WTC11 (cell line): ENCODE results near the gene RNASE7. TPM values are rescaled to one million over a fixed set of nuclear protein-coding genes. Genes with fewer than 3 reads are reported as not detected.

ENCODE experiments used
- ATAC-seq: fragments of 200-7000 bp; cut with Tn5 transposase; 2 replicates; pipeline ENCODE4 v1.10.0; 2021; ENCODE audit warnings: mild to moderate bottlenecking, moderate library complexity
- CTCF ChIA-PET: fragments of 300-600 bp; sonication (Branson Sonifier 250); formaldehyde crosslinking; loops from one replicate; lab custom pipeline; 2021; ENCODE audit warnings: antibody characterized with exemption; lab: Charles Lee
- POLR2A ChIA-PET: fragments of 350-600 bp; sonication (Branson Sonifier 250); formaldehyde crosslinking; loops from one replicate; lab custom pipeline; 2021; ENCODE audit warnings: antibody characterized with exemption; lab: Charles Lee
- DNase-seq: peaks from one replicate; pipeline ENCODE4 v3.0.0; 2021; ENCODE audit warnings: low spot score
- H3K27ac Mint-ChIP-seq: 2 replicates; pipeline ENCODE4 v1.8.0; 2021; ENCODE audit warnings: mixed read lengths
- H3K27me3 Mint-ChIP-seq: 2 replicates; pipeline ENCODE4 v1.8.0; 2021; ENCODE audit warnings: low read depth, mild to moderate bottlenecking, moderate library complexity, mixed read lengths
- H3K36me3 Mint-ChIP-seq: 2 replicates; pipeline ENCODE4 v1.8.0; 2021; ENCODE audit warnings: mixed read lengths
- H3K4me1 Mint-ChIP-seq: 2 replicates; pipeline ENCODE4 v1.8.0; 2022; ENCODE audit warnings: mixed read lengths
- H3K4me3 Mint-ChIP-seq: 2 replicates; pipeline ENCODE4 v1.8.0; 2021; ENCODE audit warnings: mild to moderate bottlenecking, moderate library complexity, mixed read lengths
- H3K9me3 Mint-ChIP-seq: 2 replicates; pipeline ENCODE4 v1.8.0; 2021; ENCODE audit warnings: mixed read lengths
- CREM ChIP-seq: sonication (generic); formaldehyde crosslinking; IDR thresholded peaks from 2 replicates; pipeline ENCODE4 v1.8.1; 2022; ENCODE audit warnings: mild to moderate bottlenecking, missing genetic modification reagents, moderate library complexity
- EMX1 ChIP-seq: fragments of 250-450 bp; sonication (Bioruptor Pico); IDR thresholded peaks from 2 replicates; pipeline ENCODE4 v1.8.0; 2021; ENCODE audit warnings: mild to moderate bottlenecking
- ESRRA ChIP-seq: sonication (generic); formaldehyde crosslinking; IDR thresholded peaks from 2 replicates; pipeline ENCODE4 v1.8.1; 2022; ENCODE audit warnings: mild to moderate bottlenecking, missing genetic modification reagents, borderline replicate concordance
- JUN ChIP-seq: sonication (generic); formaldehyde crosslinking; IDR thresholded peaks from 2 replicates; pipeline ENCODE4 v1.8.0; 2023; ENCODE audit warnings: mild to moderate bottlenecking, missing genetic modification reagents
- SMAD3 ChIP-seq: sonication (generic); formaldehyde crosslinking; IDR thresholded peaks from 2 replicates; pipeline ENCODE4 v1.8.0; 2022; ENCODE audit warnings: missing genetic modification reagents, mild to moderate bottlenecking, borderline replicate concordance
- SP1 ChIP-seq: sonication (generic); formaldehyde crosslinking; conservative IDR thresholded peaks from 2 replicates; pipeline ENCODE4 v1.8.1; 2022; ENCODE audit warnings: missing genetic modification reagents
- ZNF232 ChIP-seq: sonication (generic); formaldehyde crosslinking; IDR thresholded peaks from 2 replicates; pipeline ENCODE4 v1.8.0; 2022; ENCODE audit warnings: mild to moderate bottlenecking, missing genetic modification reagents
- ZNF263 ChIP-seq: sonication (generic); formaldehyde crosslinking; IDR thresholded peaks from 2 replicates; pipeline ENCODE4 v1.8.1; 2022; ENCODE audit warnings: low read depth, mild to moderate bottlenecking, moderate library complexity, missing genetic modification reagents
- ZNF671 ChIP-seq: fragments of 250-450 bp; sonication (Bioruptor Pico); IDR thresholded peaks from 2 replicates; pipeline ENCODE4 v1.8.0; 2021; ENCODE audit warnings: mild to moderate bottlenecking
- total RNA-seq: library from RNA; stranded (reverse); gene quantifications from 3 replicates; pipeline ENCODE4 v1.2.3, GENCODE V29; 2021
- TF ChIP-seq, protein P1 (sequence below): sonication (generic); formaldehyde crosslinking; IDR thresholded peaks from 2 replicates; pipeline ENCODE4 v1.8.0; 2022; ENCODE audit warnings: mild to moderate bottlenecking, missing genetic modification reagents
- TF ChIP-seq, protein P2 (sequence below): fragments of 250-450 bp; sonication (Bioruptor Pico); conservative IDR thresholded peaks from 2 replicates; pipeline ENCODE4 v1.9.0; 2021; ENCODE audit warnings: mild to moderate bottlenecking
- TF ChIP-seq, protein P3 (sequence below): sonication (generic); formaldehyde crosslinking; IDR thresholded peaks from 2 replicates; pipeline ENCODE4 v1.8.0; 2022; ENCODE audit warnings: mild to moderate bottlenecking, missing genetic modification reagents
- TF ChIP-seq, protein P4 (sequence below): fragments of 250-450 bp; sonication (Bioruptor Pico); IDR thresholded peaks from 2 replicates; pipeline ENCODE4 v1.8.0; 2021; ENCODE audit warnings: mild to moderate bottlenecking
- TF ChIP-seq, protein P5 (sequence below): sonication (generic); formaldehyde crosslinking; conservative IDR thresholded peaks from 2 replicates; pipeline ENCODE4 v1.8.1; 2023; ENCODE audit warnings: mild to moderate bottlenecking, low read depth, missing genetic modification reagents, moderate library complexity
- TF ChIP-seq, protein P6 (sequence below): sonication (generic); formaldehyde crosslinking; IDR thresholded peaks from 2 replicates; pipeline ENCODE4 v1.8.1; 2023; ENCODE audit warnings: mild to moderate bottlenecking, missing genetic modification reagents
- TF ChIP-seq, protein P7 (sequence below): sonication (generic); formaldehyde crosslinking; IDR thresholded peaks from 2 replicates; pipeline ENCODE4 v1.8.0; 2022; ENCODE audit warnings: mild to moderate bottlenecking, missing genetic modification reagents
- TF ChIP-seq, protein P8 (sequence below): sonication (generic); formaldehyde crosslinking; IDR thresholded peaks from 2 replicates; pipeline ENCODE4 v1.8.1; 2022; ENCODE audit warnings: mild to moderate bottlenecking, moderate library complexity, missing genetic modification reagents

Gene RNASE7
- total RNA-seq, 1 experiment from 2014 or later: not detected

DNA sequence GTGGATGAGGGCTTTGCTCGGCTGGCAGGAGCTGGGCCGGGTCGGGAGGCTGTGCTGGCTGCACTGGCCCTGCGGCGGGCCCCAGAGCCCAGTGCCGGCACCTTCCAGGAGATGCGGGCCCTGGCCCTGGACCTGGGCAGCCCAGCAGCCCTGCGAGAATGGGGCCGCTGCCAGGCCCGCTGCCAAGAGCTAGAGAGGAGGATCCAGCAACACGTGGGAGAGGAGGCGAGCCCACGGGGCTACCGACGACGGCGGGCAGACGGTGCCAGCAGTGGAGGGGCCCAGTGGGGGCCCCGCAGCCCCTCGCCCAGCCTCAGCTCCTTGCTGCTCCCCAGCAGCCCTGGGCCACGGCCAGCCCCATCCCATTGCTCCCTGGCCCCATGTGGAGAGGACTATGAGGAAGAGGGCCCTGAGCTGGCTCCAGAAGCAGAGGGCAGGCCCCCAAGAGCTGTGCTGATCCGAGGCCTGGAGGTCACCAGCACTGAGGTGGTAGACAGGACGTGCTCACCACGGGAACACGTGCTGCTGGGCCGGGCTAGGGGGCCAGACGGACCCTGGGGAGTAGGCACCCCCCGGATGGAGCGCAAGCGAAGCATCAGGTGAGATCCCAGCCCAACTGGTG lies 39.5 kb downstream of the RNASE7 start (continued):
- TF ChIP-seq, protein P1, sequence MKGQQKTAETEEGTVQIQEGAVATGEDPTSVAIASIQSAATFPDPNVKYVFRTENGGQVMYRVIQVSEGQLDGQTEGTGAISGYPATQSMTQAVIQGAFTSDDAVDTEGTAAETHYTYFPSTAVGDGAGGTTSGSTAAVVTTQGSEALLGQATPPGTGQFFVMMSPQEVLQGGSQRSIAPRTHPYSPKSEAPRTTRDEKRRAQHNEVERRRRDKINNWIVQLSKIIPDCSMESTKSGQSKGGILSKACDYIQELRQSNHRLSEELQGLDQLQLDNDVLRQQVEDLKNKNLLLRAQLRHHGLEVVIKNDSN (CRISPR knock-in tag): no peak
- TF ChIP-seq CREM (CRISPR knock-in tag) (no peak), ZNF671 (no peak)
- TF ChIP-seq, protein P2, sequence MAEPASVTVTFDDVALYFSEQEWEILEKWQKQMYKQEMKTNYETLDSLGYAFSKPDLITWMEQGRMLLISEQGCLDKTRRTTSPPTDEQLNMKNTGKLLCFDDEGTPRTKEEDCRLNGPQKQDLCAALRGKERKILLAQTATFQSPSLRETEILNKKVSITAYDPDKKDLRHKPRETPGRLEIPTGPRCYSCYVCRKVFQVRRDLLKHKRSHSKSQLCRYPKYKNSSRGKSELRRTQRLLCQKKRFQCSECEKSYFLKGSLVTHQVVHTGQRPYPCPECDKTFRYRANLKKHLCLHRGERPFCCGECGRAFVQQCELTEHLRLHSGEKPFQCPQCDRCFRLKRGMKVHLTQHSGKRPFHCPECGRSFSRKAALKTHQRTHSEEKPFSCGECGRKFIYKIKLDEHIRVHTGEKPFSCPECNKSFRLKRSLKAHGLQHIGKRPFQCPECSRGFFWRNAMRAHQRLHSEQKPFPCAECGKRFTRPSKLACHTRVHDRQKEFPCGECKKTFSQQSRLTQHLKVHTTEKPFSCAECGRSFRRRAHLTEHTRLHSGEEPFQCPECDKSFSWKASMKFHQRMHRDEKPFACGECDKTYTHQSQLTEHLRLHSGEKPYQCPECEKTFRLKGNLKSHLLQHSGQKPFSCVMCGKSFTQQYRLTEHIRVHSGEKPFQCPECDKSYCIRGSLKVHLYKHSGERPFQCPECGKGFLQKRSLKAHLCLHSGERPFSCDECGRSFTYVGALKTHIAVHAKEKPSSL (CRISPR knock-in tag): no peak

DNA sequence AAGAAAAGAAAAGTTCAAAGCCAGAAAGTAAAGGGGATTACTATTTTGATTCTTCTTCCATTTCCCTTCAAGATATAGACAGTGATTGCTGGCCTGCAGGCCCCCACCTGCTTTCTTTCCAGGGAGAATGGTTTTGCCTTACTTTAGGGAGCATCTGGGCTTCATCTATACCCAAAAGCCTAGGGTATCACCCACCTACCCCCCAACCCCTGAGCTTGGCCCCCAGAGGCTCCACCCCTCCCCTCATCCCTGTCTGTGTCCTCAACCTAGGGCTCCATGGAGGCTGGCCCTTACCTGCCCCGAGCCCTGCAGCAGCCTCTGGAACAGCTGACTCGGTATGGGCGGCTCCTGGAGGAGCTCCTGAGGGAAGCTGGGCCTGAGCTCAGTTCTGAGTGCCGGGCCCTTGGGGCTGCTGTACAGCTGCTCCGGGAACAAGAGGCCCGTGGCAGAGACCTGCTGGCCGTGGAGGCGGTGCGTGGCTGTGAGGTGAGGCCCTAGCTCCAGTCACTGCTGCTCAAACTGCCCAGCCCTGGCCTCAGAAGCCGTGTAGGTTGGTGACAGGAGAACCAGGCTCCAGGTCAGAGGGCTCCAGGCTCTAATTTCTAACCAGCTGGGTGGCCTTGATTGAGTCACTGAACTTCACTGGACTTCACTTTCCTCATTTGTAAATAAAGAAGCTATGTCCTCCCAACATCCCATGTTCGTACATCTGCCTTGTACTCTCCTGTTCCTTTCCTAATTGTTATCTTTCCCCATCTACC lies 41.6 kb downstream of the RNASE7 start:
- TF ChIP-seq, protein P3, sequence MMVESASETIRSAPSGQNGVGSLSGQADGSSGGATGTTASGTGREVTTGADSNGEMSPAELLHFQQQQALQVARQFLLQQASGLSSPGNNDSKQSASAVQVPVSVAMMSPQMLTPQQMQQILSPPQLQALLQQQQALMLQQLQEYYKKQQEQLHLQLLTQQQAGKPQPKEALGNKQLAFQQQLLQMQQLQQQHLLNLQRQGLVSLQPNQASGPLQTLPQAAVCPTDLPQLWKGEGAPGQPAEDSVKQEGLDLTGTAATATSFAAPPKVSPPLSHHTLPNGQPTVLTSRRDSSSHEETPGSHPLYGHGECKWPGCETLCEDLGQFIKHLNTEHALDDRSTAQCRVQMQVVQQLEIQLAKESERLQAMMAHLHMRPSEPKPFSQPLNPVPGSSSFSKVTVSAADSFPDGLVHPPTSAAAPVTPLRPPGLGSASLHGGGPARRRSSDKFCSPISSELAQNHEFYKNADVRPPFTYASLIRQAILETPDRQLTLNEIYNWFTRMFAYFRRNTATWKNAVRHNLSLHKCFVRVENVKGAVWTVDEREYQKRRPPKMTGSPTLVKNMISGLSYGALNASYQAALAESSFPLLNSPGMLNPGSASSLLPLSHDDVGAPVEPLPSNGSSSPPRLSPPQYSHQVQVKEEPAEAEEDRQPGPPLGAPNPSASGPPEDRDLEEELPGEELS (CRISPR knock-in tag): no peak
- TF ChIP-seq, protein P4, sequence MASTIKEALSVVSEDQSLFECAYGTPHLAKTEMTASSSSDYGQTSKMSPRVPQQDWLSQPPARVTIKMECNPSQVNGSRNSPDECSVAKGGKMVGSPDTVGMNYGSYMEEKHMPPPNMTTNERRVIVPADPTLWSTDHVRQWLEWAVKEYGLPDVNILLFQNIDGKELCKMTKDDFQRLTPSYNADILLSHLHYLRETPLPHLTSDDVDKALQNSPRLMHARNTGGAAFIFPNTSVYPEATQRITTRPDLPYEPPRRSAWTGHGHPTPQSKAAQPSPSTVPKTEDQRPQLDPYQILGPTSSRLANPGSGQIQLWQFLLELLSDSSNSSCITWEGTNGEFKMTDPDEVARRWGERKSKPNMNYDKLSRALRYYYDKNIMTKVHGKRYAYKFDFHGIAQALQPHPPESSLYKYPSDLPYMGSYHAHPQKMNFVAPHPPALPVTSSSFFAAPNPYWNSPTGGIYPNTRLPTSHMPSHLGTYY (CRISPR knock-in tag): no peak
- TF ChIP-seq SMAD3 (CRISPR knock-in tag): no peak
- TF ChIP-seq ZNF263: no peak
- no peak for TF ChIP-seq ESRRA (CRISPR knock-in tag)
- TF ChIP-seq, protein P5, sequence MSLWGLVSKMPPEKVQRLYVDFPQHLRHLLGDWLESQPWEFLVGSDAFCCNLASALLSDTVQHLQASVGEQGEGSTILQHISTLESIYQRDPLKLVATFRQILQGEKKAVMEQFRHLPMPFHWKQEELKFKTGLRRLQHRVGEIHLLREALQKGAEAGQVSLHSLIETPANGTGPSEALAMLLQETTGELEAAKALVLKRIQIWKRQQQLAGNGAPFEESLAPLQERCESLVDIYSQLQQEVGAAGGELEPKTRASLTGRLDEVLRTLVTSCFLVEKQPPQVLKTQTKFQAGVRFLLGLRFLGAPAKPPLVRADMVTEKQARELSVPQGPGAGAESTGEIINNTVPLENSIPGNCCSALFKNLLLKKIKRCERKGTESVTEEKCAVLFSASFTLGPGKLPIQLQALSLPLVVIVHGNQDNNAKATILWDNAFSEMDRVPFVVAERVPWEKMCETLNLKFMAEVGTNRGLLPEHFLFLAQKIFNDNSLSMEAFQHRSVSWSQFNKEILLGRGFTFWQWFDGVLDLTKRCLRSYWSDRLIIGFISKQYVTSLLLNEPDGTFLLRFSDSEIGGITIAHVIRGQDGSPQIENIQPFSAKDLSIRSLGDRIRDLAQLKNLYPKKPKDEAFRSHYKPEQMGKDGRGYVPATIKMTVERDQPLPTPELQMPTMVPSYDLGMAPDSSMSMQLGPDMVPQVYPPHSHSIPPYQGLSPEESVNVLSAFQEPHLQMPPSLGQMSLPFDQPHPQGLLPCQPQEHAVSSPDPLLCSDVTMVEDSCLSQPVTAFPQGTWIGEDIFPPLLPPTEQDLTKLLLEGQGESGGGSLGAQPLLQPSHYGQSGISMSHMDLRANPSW (CRISPR knock-in tag): no peak
- TF ChIP-seq, protein P6, sequence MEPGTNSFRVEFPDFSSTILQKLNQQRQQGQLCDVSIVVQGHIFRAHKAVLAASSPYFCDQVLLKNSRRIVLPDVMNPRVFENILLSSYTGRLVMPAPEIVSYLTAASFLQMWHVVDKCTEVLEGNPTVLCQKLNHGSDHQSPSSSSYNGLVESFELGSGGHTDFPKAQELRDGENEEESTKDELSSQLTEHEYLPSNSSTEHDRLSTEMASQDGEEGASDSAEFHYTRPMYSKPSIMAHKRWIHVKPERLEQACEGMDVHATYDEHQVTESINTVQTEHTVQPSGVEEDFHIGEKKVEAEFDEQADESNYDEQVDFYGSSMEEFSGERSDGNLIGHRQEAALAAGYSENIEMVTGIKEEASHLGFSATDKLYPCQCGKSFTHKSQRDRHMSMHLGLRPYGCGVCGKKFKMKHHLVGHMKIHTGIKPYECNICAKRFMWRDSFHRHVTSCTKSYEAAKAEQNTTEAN (CRISPR knock-in tag): no peak
- no peak for TF ChIP-seq ZNF232 (CRISPR knock-in tag)
- no peak for TF ChIP-seq SP1 (CRISPR knock-in tag)
- TF ChIP-seq, protein P7, sequence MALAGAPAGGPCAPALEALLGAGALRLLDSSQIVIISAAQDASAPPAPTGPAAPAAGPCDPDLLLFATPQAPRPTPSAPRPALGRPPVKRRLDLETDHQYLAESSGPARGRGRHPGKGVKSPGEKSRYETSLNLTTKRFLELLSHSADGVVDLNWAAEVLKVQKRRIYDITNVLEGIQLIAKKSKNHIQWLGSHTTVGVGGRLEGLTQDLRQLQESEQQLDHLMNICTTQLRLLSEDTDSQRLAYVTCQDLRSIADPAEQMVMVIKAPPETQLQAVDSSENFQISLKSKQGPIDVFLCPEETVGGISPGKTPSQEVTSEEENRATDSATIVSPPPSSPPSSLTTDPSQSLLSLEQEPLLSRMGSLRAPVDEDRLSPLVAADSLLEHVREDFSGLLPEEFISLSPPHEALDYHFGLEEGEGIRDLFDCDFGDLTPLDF (CRISPR knock-in tag): no peak
- no peak for TF ChIP-seq EMX1 (CRISPR knock-in tag)
- TF ChIP-seq JUN (CRISPR knock-in tag): no peak
- TF ChIP-seq, protein P8, sequence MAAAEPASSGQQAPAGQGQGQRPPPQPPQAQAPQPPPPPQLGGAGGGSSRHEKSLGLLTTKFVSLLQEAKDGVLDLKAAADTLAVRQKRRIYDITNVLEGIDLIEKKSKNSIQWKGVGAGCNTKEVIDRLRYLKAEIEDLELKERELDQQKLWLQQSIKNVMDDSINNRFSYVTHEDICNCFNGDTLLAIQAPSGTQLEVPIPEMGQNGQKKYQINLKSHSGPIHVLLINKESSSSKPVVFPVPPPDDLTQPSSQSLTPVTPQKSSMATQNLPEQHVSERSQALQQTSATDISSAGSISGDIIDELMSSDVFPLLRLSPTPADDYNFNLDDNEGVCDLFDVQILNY: no peak
- ChIA-PET CTCF (interaction anchor here (0.7 to 7.9 kb wide), 7 partner anchors 9 to 1492 kb away, joined by 3 to 132 read pairs (median 6); partner anchors contain the start of gene ARHGEF40), POLR2A (interaction anchor here (0.6 to 1.0 kb wide), 4 partner anchors 8 to 176 kb away, joined by 3 to 5 read pairs (median 3); no protein-coding TSS in a partner anchor)
- no peaks in the 10 kb centered on the region for H3K27me3 Mint-ChIP-seq
- no peak overlapping the region for H3K4me3 Mint-ChIP-seq
- no peak overlapping the region for H3K27ac Mint-ChIP-seq
- DNase-seq (no peak), ATAC-seq (no peak)
- H3K9me3 Mint-ChIP-seq: no peaks in the 10 kb centered on the region
- peaks cover 68% of the 10 kb centered on the region for H3K36me3 Mint-ChIP-seq
- H3K4me1 Mint-ChIP-seq: peaks cover 16% of the 10 kb centered on the region
